ENCODE data around the gene SCAMP3. TPM values are rescaled to one million over a fixed set of nuclear protein-coding genes. Genes with fewer than 3 reads are reported as not detected.
A peak's percentile ranks its signal among the peaks of the same experiment; 100 is the strongest.

SCAMP3 gene
- total and polyA plus RNA-seq, 2 experiments from 2014 or later: 50.5 to 52.5 TPM

GRCh38 chr1:155208541-155209311, 53.4 kb downstream of the SCAMP3 start, which contains the start of gene MTX1:
Gene MTX1, plus strand, starts transcription at chr1:155208695. Its CDS starts 110 bp downstream, at chr1:155208805.
- peaks cover 30% of the 10 kb centered on the region for H3K4me1 Mint-ChIP-seq
- peak within 1 kb of the TSS; percentile 95 for H3K27ac Mint-ChIP-seq
- Histone ChIP-seq H3K27me3 (ENCODE audit: insufficient read depth) (peaks cover 6% of the 10 kb centered on the region; the same call in 1 of the 2 replicates), H3K4me2 (peak within 1 kb of the TSS; percentile 99), H3K79me2 (replicated peaks; ENCODE audit: insufficient read depth) (0 out of 2 replicates have a peak, but pooled peaks cover 7% of the 10 kb centered on the region), H3K27ac (ENCODE audit: low read depth) (peak within 1 kb of the TSS; percentile 90), H3K4me3 (peak within 1 kb of the TSS; percentile 99), H3K9me2 (ENCODE audit: insufficient read depth) (no peaks in the 10 kb centered on the region), H2AFZ (peak within 1 kb of the TSS; percentile 97), H3K36me3 (ENCODE audit: insufficient read depth) (no peaks in the 10 kb centered on the region), H3K4me1 (ENCODE audit: insufficient read depth) (peaks cover 21% of the 10 kb centered on the region), H3F3A (replicated peaks; ENCODE audit: low read depth) (peaks cover 24% of the 10 kb centered on the region), H4K20me1 (replicated peaks; ENCODE audit: insufficient read depth) (no peaks in the 10 kb centered on the region; the same call in 1 of the 2 replicates)
- H3K27me3 Mint-ChIP-seq (ENCODE audit: insufficient read depth, low read depth, poor library complexity): peaks cover 42% of the 10 kb centered on the region
- peak; percentile 96 for DNase-seq (ENCODE audit: low spot score)
- peaks cover 14% of the 10 kb centered on the region for H3K36me3 Mint-ChIP-seq (ENCODE audit: low read depth)
- H3K4me3 Mint-ChIP-seq: peak within 1 kb of the TSS; percentile 88
- peak; percentile 65 for ATAC-seq
- no peaks in the 10 kb centered on the region; the same call in 1 of the 3 replicates for H3K9me3 Mint-ChIP-seq
- TF ChIP-seq POLR2AphosphoS5 (IDR thresholded peaks at IDR 0.05; ENCODE audit: low read depth) (peak; percentile 56), ETS1 (IDR thresholded peaks at IDR 0.05) (peak; percentile 51; the same call in 1 of the 2 replicates), CREB1 (CRISPR knock-in tag; IDR thresholded peaks at IDR 0.05; ENCODE audit: low read depth) (peak; percentile 93), ZNF462 (CRISPR knock-in tag; IDR thresholded peaks at IDR 0.05) (no peak)
